Measurements from ENCODE around the gene CWC27.

Gene CWC27

GRCh38 chr5:64947031-64947430 is 178.3 kb downstream of the CWC27 start:
- H3K4me3 ChIP-seq (ENCODE audit: low read length, poor library complexity, severe bottlenecking), result no peak overlapping the region
- no peaks in the 10 kb centered on the region for H3K9me2 ChIP-seq (replicated peaks; ENCODE audit: low read depth, low read length)
- H3K9ac ChIP-seq (ENCODE audit: low read depth, low read length, poor library complexity, severe bottlenecking), result no peak overlapping the region
- no peaks in the 10 kb centered on the region for H3K79me2 ChIP-seq (ENCODE audit: insufficient read depth, low read length)
- no peaks in the 10 kb centered on the region for H3K36me3 ChIP-seq (ENCODE audit: insufficient read depth, low read length)
- H3K27me3 ChIP-seq (ENCODE audit: insufficient read depth, low read length, poor library complexity, severe bottlenecking), result no peaks in the 10 kb centered on the region
- no peak overlapping the region for H3K4me2 ChIP-seq (ENCODE audit: low read depth, low read length, poor library complexity, severe bottlenecking)
- H4K20me1 ChIP-seq (ENCODE audit: insufficient read depth, low read length, poor library complexity, severe bottlenecking), result no peaks in the 10 kb centered on the region
- H2AFZ ChIP-seq (ENCODE audit: low read length), result no peak overlapping the region
- H3K4me1 ChIP-seq (ENCODE audit: insufficient read depth, low read length, poor library complexity, severe bottlenecking), result peaks cover 21% of the 10 kb centered on the region
- no peaks in the 10 kb centered on the region for H3K9me3 ChIP-seq (ENCODE audit: insufficient read depth, low read depth, low read length)
- H3F3A ChIP-seq (ENCODE audit: low read depth), result no peaks in the 10 kb centered on the region
- no peak for TF ChIP-seq CTCF (conservative IDR thresholded peaks at IDR 0.05; ENCODE audit: low read length)
- no peak for TF ChIP-seq EZH2phosphoT487 (IDR thresholded peaks at IDR 0.05; ENCODE audit: borderline replicate concordance)

GRCh38 chr5:64947801-64948200 is 179.1 kb downstream of the CWC27 start:
- Histone ChIP-seq H3K27me3 (ENCODE audit: insufficient read depth, low read length, poor library complexity, severe bottlenecking) (no peaks in the 10 kb centered on the region), H3K9me2 (replicated peaks; ENCODE audit: low read depth, low read length) (no peaks in the 10 kb centered on the region), H4K20me1 (ENCODE audit: insufficient read depth, low read length, poor library complexity, severe bottlenecking) (no peaks in the 10 kb centered on the region), H3K4me1 (ENCODE audit: insufficient read depth, low read length, poor library complexity, severe bottlenecking) (peaks cover 21% of the 10 kb centered on the region), H2AFZ (ENCODE audit: low read length) (no peak overlapping the region), H3K79me2 (ENCODE audit: insufficient read depth, low read length) (no peaks in the 10 kb centered on the region), H3K4me3 (ENCODE audit: low read length, poor library complexity, severe bottlenecking) (no peak overlapping the region), H3K4me2 (ENCODE audit: low read depth, low read length, poor library complexity, severe bottlenecking) (no peak overlapping the region), H3F3A (ENCODE audit: low read depth) (no peaks in the 10 kb centered on the region), H3K9me3 (ENCODE audit: insufficient read depth, low read depth, low read length) (no peaks in the 10 kb centered on the region), H3K36me3 (ENCODE audit: insufficient read depth, low read length) (no peaks in the 10 kb centered on the region), H3K9ac (ENCODE audit: low read depth, low read length, poor library complexity, severe bottlenecking) (no peak overlapping the region)
- no peak for TF ChIP-seq CTCF (conservative IDR thresholded peaks at IDR 0.05; ENCODE audit: low read length)
- TF ChIP-seq EZH2phosphoT487 (IDR thresholded peaks at IDR 0.05; ENCODE audit: borderline replicate concordance), result no peak

DNA sequence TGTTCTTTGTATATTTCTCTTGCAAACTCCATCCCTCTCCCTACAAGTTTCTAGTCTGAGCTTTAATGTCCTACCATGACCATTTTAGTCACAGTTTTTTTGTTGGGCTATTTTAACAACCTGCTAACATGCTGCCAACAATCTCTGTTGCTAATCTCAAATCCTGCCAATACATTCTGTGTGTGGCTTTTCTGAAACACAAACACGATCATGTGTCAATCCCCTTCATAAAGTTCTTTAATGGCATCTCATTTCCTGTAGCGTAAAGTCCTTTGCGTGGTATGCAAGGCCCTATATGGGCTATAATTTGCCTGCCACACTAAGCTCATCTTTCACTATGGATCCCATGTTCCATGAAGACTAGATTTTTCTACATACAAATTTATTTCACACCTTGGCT is 180.6 kb downstream of the CWC27 start:
- Histone ChIP-seq H2AFZ (ENCODE audit: low read length) (no peak overlapping the region), H3K4me3 (ENCODE audit: low read length, poor library complexity, severe bottlenecking) (no peak overlapping the region), H3K4me2 (ENCODE audit: low read depth, low read length, poor library complexity, severe bottlenecking) (peak overlapping the region; percentile 28), H3F3A (ENCODE audit: low read depth) (no peaks in the 10 kb centered on the region), H4K20me1 (ENCODE audit: insufficient read depth, low read length, poor library complexity, severe bottlenecking) (no peaks in the 10 kb centered on the region), H3K4me1 (ENCODE audit: insufficient read depth, low read length, poor library complexity, severe bottlenecking) (peaks cover 21% of the 10 kb centered on the region), H3K9ac (ENCODE audit: low read depth, low read length, poor library complexity, severe bottlenecking) (no peak overlapping the region), H3K9me3 (ENCODE audit: insufficient read depth, low read depth, low read length) (no peaks in the 10 kb centered on the region), H3K36me3 (ENCODE audit: insufficient read depth, low read length) (no peaks in the 10 kb centered on the region), H3K27me3 (ENCODE audit: insufficient read depth, low read length, poor library complexity, severe bottlenecking) (no peaks in the 10 kb centered on the region), H3K9me2 (replicated peaks; ENCODE audit: low read depth, low read length) (no peaks in the 10 kb centered on the region), H3K79me2 (ENCODE audit: insufficient read depth, low read length) (no peaks in the 10 kb centered on the region)
- no peak for TF ChIP-seq CTCF (conservative IDR thresholded peaks at IDR 0.05; ENCODE audit: low read length)
- TF ChIP-seq EZH2phosphoT487 (IDR thresholded peaks at IDR 0.05; ENCODE audit: borderline replicate concordance), result no peak
